MM.1S (cell line): ENCODE measurements around the gene MRPL54.

Experiments used
- CTCF ChIP-seq: fragments of 300-600 bp; sonication (generic); IDR thresholded peaks from 2 replicates; pipeline ENCODE4 v1.5.1; 2016; ENCODE audit warnings: antibody characterized with exemption, low read length, mixed read lengths
- EZH2 ChIP-seq: fragments of 300-600 bp; sonication (generic); optimal IDR thresholded peaks from 2 replicates; pipeline ENCODE3; 2017; ENCODE audit warnings: low read depth, mild to moderate bottlenecking, antibody characterized with exemption, low read length, mixed read lengths
- EZH2phosphoT487 ChIP-seq: fragments of 300-600 bp; sonication (generic); IDR thresholded peaks from 2 replicates; pipeline ENCODE4 v1.6.1; 2018; ENCODE audit warnings: antibody characterized with exemption, low read length

- TF ChIP-seq EZH2 = no peak
- no peak for TF ChIP-seq CTCF
- TF ChIP-seq EZH2phosphoT487 = no peak
These were observed 40.5 kb upstream of the MRPL54 start for GRCh38 chr19:3721887-3722442.
